Cardiac muscle cell (in vitro differentiated cells and primary cell): ENCODE results near the gene MDN1. TPM values are rescaled to one million over a fixed set of nuclear protein-coding genes. Genes with fewer than 3 reads are reported as not detected.

Experiments
- DNase-seq, 2 donors: peaks; one replicate each; pipeline versions ENCODE4 v3.0.0 to v3.0.0-alpha.2; 2010 to 2017; ENCODE audit warnings: low read depth in 1 of 2, low spot score in 1 of 2
- H3K27ac ChIP-seq: fragments of 200-600 bp; sonication (generic); 2 replicates; pipeline ENCODE4 v1.5.1; 2016
- H3K27me3 ChIP-seq: fragments of 200-600 bp; sonication (generic); 2 replicates; pipeline ENCODE4 v1.6.0; 2016; ENCODE audit warnings: control low read depth
- H3K36me3 ChIP-seq: fragments of 200-600 bp; sonication (generic); 2 replicates; pipeline ENCODE4 v1.5.1; 2016; ENCODE audit warnings: control low read depth
- H3K4me1 ChIP-seq: fragments of 200-600 bp; sonication (generic); 2 replicates; pipeline ENCODE4 v1.8.1; 2017; ENCODE audit warnings: low read depth, mild to moderate bottlenecking, mixed run types
- H3K4me3 ChIP-seq: fragments of 200-600 bp; sonication (generic); 2 replicates; pipeline ENCODE4 v1.5.1; 2016; ENCODE audit warnings: mild to moderate bottlenecking
- H3K9me3 ChIP-seq: fragments of 200-600 bp; sonication (generic); 2 replicates; pipeline ENCODE4 v1.5.1; 2017; ENCODE audit warnings: low read depth, mild to moderate bottlenecking, control low read depth
- polyA plus RNA-seq: library from polyadenylated mRNA; unstranded; fragments of >200 nt; fragmentation: Nextera tagmentation; extraction: Ambion mirVana; gene quantifications from 2 replicates; pipeline ENCODE4 v1.2.1, GENCODE V29; 2016
- total RNA-seq: library from RNA; depleted of rRNA; stranded (reverse); fragments of >200 nt; gene quantifications from 2 replicates; pipeline ENCODE4 v1.2.3, GENCODE V29; 2016
- TF ChIP-seq, protein P1 (sequence below): IDR thresholded peaks from 2 replicates; pipeline ENCODE4 v1.5.1; 2012; ENCODE audit warnings: low read depth, mild to moderate bottlenecking, low read length

Gene MDN1
- total and polyA plus RNA-seq, 2 experiments from 2014 or later, result 8.6 to 22.2 TPM

DNA sequence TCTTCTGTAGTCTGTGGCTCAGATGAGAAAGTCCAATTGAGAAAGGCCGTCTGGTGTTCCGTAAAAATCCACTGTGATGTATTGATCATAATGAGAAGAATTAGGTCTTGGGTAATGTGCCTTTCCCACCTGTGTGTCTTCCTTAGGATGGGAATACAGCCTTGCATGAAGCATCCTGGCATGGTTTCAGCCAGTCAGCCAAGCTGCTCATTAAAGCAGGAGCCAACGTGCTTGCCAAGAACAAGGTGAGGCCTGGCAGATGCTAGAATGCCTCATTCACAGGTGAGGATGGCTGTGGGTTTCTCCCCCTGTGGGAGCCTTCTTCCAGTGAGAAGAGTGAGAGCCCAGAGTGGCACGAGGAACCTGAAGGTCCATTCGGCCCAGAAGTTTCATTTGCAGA, 213.7 kb downstream of the MDN1 start:
- no peaks in the 10 kb centered on the region for H3K27me3 ChIP-seq
- no peaks in the 10 kb centered on the region for H3K9me3 ChIP-seq
- no peak overlapping the region for H3K4me3 ChIP-seq
- H3K27ac ChIP-seq, result no peak overlapping the region
- peaks cover 19% of the 10 kb centered on the region for H3K4me1 ChIP-seq
- TF ChIP-seq, protein P1, sequence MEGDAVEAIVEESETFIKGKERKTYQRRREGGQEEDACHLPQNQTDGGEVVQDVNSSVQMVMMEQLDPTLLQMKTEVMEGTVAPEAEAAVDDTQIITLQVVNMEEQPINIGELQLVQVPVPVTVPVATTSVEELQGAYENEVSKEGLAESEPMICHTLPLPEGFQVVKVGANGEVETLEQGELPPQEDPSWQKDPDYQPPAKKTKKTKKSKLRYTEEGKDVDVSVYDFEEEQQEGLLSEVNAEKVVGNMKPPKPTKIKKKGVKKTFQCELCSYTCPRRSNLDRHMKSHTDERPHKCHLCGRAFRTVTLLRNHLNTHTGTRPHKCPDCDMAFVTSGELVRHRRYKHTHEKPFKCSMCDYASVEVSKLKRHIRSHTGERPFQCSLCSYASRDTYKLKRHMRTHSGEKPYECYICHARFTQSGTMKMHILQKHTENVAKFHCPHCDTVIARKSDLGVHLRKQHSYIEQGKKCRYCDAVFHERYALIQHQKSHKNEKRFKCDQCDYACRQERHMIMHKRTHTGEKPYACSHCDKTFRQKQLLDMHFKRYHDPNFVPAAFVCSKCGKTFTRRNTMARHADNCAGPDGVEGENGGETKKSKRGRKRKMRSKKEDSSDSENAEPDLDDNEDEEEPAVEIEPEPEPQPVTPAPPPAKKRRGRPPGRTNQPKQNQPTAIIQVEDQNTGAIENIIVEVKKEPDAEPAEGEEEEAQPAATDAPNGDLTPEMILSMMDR, result no peak
- H3K36me3 ChIP-seq, result no peaks in the 10 kb centered on the region
- no peak for DNase-seq

DNA sequence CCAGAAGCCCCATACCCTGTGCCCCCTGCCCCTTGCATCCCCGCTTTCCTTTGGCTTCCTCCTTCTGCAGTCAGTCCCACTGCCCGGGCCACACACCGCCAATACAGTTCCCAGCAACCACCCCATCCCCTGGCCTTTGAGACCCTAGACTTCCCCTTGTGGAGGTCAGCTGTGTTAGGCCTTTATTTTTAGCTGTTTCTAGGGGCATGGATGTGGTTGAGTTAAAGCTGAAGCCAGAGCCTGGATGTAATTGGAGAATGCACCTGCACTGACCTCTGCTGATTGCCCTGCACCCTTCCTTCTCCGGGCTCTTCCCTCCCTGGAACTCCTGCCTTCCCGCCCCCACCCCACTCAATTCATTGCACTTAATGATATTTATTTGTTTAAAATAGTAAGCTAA, 214.9 kb downstream of the MDN1 start:
- H3K27ac ChIP-seq, result no peak overlapping the region
- no peak overlapping the region for H3K4me3 ChIP-seq
- no peaks in the 10 kb centered on the region for H3K36me3 ChIP-seq
- H3K9me3 ChIP-seq, result no peaks in the 10 kb centered on the region
- no peaks in the 10 kb centered on the region for H3K27me3 ChIP-seq
- peaks cover 29% of the 10 kb centered on the region for H3K4me1 ChIP-seq
- peak in 1 of 2 donors; percentile 42 for DNase-seq
- TF ChIP-seq, protein P1, result no peak

DNA sequence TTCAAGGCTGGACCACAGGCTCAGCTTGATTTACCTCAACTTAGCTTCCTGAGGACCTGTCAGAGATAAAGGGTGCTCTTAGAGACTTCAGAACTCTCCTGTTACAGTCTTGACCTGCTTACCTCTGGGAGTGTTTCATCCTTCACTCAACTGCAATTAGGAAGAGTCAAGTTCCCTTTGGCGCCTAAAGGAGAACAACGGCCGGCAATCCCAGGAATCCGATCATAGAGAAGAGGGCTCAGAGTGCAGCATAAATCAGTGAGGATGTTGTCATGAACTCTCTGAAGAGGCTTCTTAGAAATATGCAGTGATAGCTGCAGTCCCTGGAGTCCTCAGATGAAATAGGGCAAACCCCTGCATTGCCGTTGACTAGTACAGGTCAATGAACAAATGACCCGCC, 217.4 kb downstream of the MDN1 start:
- Histone ChIP-seq H3K27me3 (no peaks in the 10 kb centered on the region), H3K36me3 (no peaks in the 10 kb centered on the region), H3K4me1 (peaks cover 32% of the 10 kb centered on the region), H3K9me3 (no peaks in the 10 kb centered on the region), H3K4me3 (no peak overlapping the region), H3K27ac (no peak overlapping the region)
- TF ChIP-seq, protein P1, result no peak
- peak in 1 of 2 donors; percentile 81 for DNase-seq

DNA sequence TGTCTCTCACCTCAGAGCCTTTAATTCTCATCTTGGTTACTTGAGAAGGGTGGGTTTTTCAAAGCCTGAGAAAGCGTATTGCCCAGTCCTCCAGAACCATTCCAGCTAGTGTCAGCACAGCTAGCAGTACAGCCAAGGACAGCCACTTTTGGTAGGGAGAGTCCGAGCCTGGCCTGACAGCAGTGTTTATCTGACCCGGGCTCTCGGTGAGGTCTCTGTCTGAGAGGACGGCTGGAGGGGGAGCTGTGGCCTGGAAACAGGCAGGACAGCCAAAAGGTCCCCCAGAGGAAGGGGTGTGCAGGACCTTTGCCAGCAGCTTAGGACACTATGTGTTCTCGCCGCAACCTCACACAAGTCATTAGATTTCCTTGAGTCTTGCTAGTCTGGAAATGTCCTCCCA, 219.9 kb downstream of the MDN1 start:
- Histone ChIP-seq H3K27ac (no peak overlapping the region), H3K36me3 (no peaks in the 10 kb centered on the region)
- TF ChIP-seq, protein P1, result no peak

DNA sequence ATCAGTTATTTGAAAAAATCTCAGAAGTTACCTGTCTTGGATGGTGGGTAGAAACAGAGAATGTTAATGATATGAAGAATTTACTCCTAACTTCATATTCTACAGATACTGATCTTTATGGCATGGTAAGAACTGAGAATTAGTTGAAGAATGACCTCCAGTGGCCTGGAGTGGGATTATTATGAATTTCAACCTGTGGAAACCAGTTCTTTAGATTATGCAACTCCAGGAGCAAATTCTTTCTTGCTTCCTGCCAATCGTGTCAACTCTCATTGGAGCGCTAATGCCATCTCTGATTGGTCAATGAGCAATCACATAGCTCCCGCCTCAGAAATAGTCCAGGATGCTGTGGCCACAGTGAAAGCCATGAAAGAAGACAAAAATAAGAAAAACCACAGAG, 221.6 kb downstream of the MDN1 start:
- Histone ChIP-seq H3K27ac (no peak overlapping the region), H3K9me3 (no peaks in the 10 kb centered on the region), H3K4me1 (peaks cover 32% of the 10 kb centered on the region), H3K4me3 (no peak overlapping the region), H3K36me3 (no peaks in the 10 kb centered on the region), H3K27me3 (no peaks in the 10 kb centered on the region)
- TF ChIP-seq, protein P1, result peak; percentile 7
- DNase-seq, result peak in 1 of 2 donors; percentile 62

More for the DNA sequence above, 219.9 kb downstream of the MDN1 start:
- no peak overlapping the region for H3K4me3 ChIP-seq
- H3K27me3 ChIP-seq, result no peaks in the 10 kb centered on the region
- H3K9me3 ChIP-seq, result no peaks in the 10 kb centered on the region
- H3K4me1 ChIP-seq, result peaks cover 32% of the 10 kb centered on the region
- peak in 1 of 2 donors; percentile 45 for DNase-seq

DNA sequence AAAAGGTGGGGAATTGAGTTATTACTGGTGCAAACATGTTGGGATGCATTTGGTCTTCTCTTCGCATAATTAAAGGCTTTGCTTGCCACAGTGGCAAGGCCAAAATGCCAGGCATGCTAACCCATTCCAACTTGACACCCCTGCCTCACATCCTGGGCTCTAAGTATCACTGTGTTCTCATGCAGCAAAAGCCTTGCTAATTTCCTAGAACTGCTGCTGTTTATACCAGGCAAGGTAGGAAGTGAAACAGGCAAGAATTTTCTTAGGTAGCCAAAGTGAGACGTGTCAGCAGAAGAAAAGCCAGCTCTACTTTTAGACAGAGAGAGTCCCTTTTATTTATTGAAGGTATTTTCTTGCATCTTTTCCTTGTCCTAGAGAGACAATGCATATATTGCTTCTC, 222.2 kb downstream of the MDN1 start:
- no peak for DNase-seq
- H3K4me1 ChIP-seq, result peaks cover 27% of the 10 kb centered on the region
- no peaks in the 10 kb centered on the region for H3K36me3 ChIP-seq
- H3K9me3 ChIP-seq, result no peaks in the 10 kb centered on the region
- H3K4me3 ChIP-seq, result no peak overlapping the region
- TF ChIP-seq, protein P1, result no peak
- no peak overlapping the region for H3K27ac ChIP-seq
- no peaks in the 10 kb centered on the region for H3K27me3 ChIP-seq
